Measurements from ENCODE around the gene ENTHD1. TPM values are rescaled to one million over a fixed set of nuclear protein-coding genes. Genes with fewer than 3 reads are reported as not detected.

Gene ENTHD1
- total RNA-seq, 1 experiment from 2014 or later = not detected

GRCh38 chr22:39928536-39929520 lies 35.3 kb upstream of the ENTHD1 start:
- Histone ChIP-seq H2BK5ac (ENCODE audit: insufficient read length, low read length) (no peak overlapping the region), H3K56ac (ENCODE audit: insufficient read length, low read depth, low read length) (no peak overlapping the region), H3K4me1 (ENCODE audit: insufficient read depth, low read length) (no peaks in the 10 kb centered on the region; the same call in 1 of the 2 replicates), H3T11ph (ENCODE audit: low read length) (no peak overlapping the region), H3K9me3 (ENCODE audit: control insufficient read depth, low read depth, low read length) (no peaks in the 10 kb centered on the region), H4K20me1 (ENCODE audit: control insufficient read depth, insufficient read depth, insufficient read length) (no peaks in the 10 kb centered on the region), H3K4ac (ENCODE audit: low read depth, low read length) (no peak overlapping the region), H2BK20ac (ENCODE audit: low read depth, low read length, poor library complexity, severe bottlenecking) (no peak overlapping the region), H3K23ac (ENCODE audit: insufficient read length, low read depth, low read length) (no peak overlapping the region), H2BK12ac (ENCODE audit: insufficient read length, low read depth, low read length) (no peak overlapping the region), H3K18ac (ENCODE audit: insufficient read length, low read depth, low read length) (no peak overlapping the region), H3K9ac (ENCODE audit: extremely low read depth, insufficient read length, low read length) (no peak overlapping the region), H3K27me3 (ENCODE audit: insufficient read depth, low read length) (no peaks in the 10 kb centered on the region), H3K23me2 (ENCODE audit: insufficient read length, low read depth, low read length, poor library complexity, severe bottlenecking) (no peaks in the 10 kb centered on the region), H2AFZ (ENCODE audit: low read length) (no peak overlapping the region), H4K91ac (ENCODE audit: insufficient read length, low read depth, low read length) (no peak overlapping the region), H3K79me1 (ENCODE audit: insufficient read depth, low read depth, low read length, poor library complexity, severe bottlenecking) (no peaks in the 10 kb centered on the region), H3K27ac (ENCODE audit: insufficient read length, low read depth, low read length) (no peak overlapping the region), H2AK5ac (ENCODE audit: insufficient read length, low read length) (no peak overlapping the region), H3K4me2 (ENCODE audit: insufficient read depth, insufficient read length, low read length) (no peak overlapping the region), H3K79me2 (ENCODE audit: insufficient read depth, low read length) (no peaks in the 10 kb centered on the region), H4K8ac (replicated peaks; ENCODE audit: insufficient read length, low read depth, low read length) (no peak overlapping the region), H3K14ac (ENCODE audit: insufficient read depth, low read length) (no peak overlapping the region), H2BK120ac (ENCODE audit: low read depth, low read length, poor library complexity, severe bottlenecking) (no peak overlapping the region), H4K5ac (ENCODE audit: insufficient read length, low read depth, low read length) (no peak overlapping the region), H2BK15ac (ENCODE audit: low read depth, low read length) (no peak overlapping the region)
- WGBS (ENCODE audit: extremely low coverage, insufficient read length, low lambda C conversion rate) = no CpG with 5 or more reads among the region's 4 CpGs
- Mint-ChIP-seq H3K4me1 (peaks cover 19 to 20% of the 10 kb centered on the region in 2 experiments), H3K36me3 (ENCODE audit: insufficient read depth in 1 of 3, low read depth in 3 of 3) (no peaks in the 10 kb centered on the region), H3K27me3 (ENCODE audit: low read depth) (peaks cover 4% of the 10 kb centered on the region), H3K27ac (no peak overlapping the region), H3K4me3 (no peak overlapping the region), H3K9me3 (no peaks in the 10 kb centered on the region)
- TF ChIP-seq CTCF (conservative IDR thresholded peaks at IDR 0.05) = no peak
- no peak for DNase-seq
